GM21528 (cell line): Measurements from ENCODE around the gene NEO1.

ENCODE experiments used
- ATAC-seq: cut with Tn5 transposase; IDR thresholded peaks from one replicate; pipeline ENCODE4 v1.9.1; 2021; ENCODE audit warnings: mild to moderate bottlenecking, moderate library complexity; ENCODE audit not compliant: unreplicated experiment, low FRiP score

NEO1 gene

GRCh38 chr15:73069109-73069508, 16.8 kb downstream of the NEO1 start:
- ATAC-seq = no peak

- ATAC-seq = no peak
These were observed 20.6 kb downstream of the NEO1 start for GRCh38 chr15:73072894-73073293.

- ATAC-seq = no peak
These were observed 22.0 kb downstream of the NEO1 start for GRCh38 chr15:73074241-73074640.

- ATAC-seq = no peak
These were observed 23.0 kb downstream of the NEO1 start for GRCh38 chr15:73075160-73075859.

- no peak for ATAC-seq
These were observed 26.0 kb downstream of the NEO1 start for GRCh38 chr15:73078291-73078690.

- ATAC-seq = no peak
These were observed 26.5 kb downstream of the NEO1 start for GRCh38 chr15:73078722-73079121.

GRCh38 chr15:73079565-73079964, 27.3 kb downstream of the NEO1 start:
- ATAC-seq = no peak

- ATAC-seq = no peak
These were observed 29.2 kb downstream of the NEO1 start for GRCh38 chr15:73081321-73081958.

- ATAC-seq = no peak
These were observed 30.5 kb downstream of the NEO1 start for GRCh38 chr15:73082812-73083211.

GRCh38 chr15:73087098-73087497, 34.8 kb downstream of the NEO1 start:
- ATAC-seq = no peak

- ATAC-seq = no peak
These were observed 52.8 kb downstream of the NEO1 start for GRCh38 chr15:73105064-73105463.

- ATAC-seq = no peak
These were observed 56.4 kb downstream of the NEO1 start for GRCh38 chr15:73108676-73109075.

GRCh38 chr15:73109765-73110164, 57.5 kb downstream of the NEO1 start:
- ATAC-seq = no peak

GRCh38 chr15:73110201-73110600, 57.9 kb downstream of the NEO1 start:
- no peak for ATAC-seq

- ATAC-seq = no peak
These were observed 61.8 kb downstream of the NEO1 start for GRCh38 chr15:73114064-73114463.

GRCh38 chr15:73116164-73116563, 63.9 kb downstream of the NEO1 start:
- no peak for ATAC-seq

GRCh38 chr15:73118055-73118454, 65.8 kb downstream of the NEO1 start:
- no peak for ATAC-seq

GRCh38 chr15:73119478-73119877, 67.2 kb downstream of the NEO1 start:
- ATAC-seq = no peak

- no peak for ATAC-seq
These were observed 68.0 kb downstream of the NEO1 start for GRCh38 chr15:73120269-73120668.

- no peak for ATAC-seq
These were observed 73.0 kb downstream of the NEO1 start for GRCh38 chr15:73125219-73125618.

- no peak for ATAC-seq
These were observed 75.2 kb downstream of the NEO1 start for GRCh38 chr15:73127302-73127936.

- no peak for ATAC-seq
These were observed 78.6 kb downstream of the NEO1 start for GRCh38 chr15:73130830-73131229.
